HG03066 (cell line): ENCODE measurements around the gene PRND.

Source experiments
- ATAC-seq: cut with Tn5 transposase; IDR thresholded peaks from one replicate; pipeline ENCODE4 v1.9.1; 2021; ENCODE audit warnings: low read depth; ENCODE audit not compliant: unreplicated experiment

PRND gene

DNA sequence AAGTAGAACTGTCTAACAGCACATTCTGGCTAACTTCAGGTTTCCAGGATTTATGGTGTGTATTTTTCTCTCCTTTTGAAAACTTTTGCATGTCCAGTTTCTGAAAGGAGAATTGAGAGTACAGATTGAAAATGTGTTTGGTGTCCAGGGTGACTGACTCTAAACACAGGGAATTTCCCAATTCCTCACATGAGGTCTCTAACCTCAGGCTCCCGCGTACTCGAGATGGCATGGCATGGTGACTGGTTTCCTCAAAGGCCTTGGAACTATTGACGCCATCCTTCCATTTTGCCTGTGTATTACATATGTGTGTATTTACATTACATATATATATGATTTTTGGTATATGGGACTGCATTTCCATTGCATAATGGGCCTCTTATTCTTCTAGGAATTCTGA is 52.5 kb downstream of the PRND start:
- ATAC-seq: no peak

DNA sequence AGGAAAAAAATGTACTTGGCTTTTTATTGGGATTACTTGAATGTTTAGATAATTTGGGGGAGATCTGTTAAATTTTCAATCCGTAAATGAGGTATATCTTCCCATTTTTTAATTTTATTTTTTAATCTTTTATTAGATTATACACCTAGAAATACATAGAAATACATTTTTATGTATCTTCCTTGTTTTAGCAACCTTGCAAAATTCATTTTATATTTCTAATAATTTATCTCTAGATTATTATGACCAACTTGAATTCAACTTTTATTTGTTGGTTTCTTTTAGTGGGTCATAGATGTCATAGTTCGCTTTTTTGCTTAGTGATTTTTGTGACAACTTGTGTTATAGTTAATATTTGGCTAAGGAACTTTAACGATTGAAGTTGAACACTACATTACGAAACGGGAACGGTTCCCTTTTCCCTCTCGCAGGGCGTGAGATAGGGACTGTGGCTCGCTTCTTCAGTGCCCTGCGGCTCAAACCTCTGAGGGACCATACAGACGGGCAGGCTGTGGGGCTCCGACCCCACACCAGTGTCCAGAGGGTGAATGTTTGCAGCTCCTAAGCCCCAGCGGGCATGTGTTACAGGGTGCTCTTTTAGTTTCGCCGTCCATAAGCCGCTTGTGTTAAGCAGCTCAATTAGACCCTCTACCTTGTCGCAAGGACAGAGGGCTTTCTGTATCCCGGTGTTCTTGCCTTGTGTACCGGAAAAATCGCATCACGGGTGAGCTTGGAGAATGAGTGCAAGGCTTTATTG is 53.8 kb downstream of the PRND start:
- ATAC-seq: no peak

DNA sequence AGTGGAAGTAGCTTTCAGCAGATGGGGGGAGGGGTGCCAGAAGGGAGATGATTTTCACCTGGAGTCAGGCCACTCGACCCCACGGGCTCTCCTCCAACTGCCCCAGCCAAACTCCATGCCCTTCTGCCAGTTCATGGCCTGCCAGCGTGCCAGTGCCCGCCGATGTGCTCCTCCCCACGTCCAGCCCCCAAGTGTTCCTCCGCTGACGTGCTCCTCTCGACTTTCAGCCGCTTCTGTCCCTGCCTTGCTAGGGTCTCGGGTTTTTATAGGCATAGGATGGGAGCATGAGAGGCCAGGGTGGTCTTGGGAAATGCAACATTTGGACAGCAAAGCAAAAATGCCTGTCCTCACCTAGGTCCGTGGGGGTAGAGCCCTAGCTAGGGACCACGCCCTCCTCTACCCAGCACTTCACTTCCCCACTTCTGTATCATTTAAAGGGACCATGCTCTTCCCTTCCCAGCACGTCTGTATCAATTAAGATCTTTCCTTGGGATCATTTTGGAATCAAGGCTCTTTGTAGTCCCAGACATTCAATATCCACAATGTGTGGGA is 54.4 kb downstream of the PRND start:
- ATAC-seq: no peak
